ENCODE measurements around the gene ELOB.

The ELOB gene

DNA sequence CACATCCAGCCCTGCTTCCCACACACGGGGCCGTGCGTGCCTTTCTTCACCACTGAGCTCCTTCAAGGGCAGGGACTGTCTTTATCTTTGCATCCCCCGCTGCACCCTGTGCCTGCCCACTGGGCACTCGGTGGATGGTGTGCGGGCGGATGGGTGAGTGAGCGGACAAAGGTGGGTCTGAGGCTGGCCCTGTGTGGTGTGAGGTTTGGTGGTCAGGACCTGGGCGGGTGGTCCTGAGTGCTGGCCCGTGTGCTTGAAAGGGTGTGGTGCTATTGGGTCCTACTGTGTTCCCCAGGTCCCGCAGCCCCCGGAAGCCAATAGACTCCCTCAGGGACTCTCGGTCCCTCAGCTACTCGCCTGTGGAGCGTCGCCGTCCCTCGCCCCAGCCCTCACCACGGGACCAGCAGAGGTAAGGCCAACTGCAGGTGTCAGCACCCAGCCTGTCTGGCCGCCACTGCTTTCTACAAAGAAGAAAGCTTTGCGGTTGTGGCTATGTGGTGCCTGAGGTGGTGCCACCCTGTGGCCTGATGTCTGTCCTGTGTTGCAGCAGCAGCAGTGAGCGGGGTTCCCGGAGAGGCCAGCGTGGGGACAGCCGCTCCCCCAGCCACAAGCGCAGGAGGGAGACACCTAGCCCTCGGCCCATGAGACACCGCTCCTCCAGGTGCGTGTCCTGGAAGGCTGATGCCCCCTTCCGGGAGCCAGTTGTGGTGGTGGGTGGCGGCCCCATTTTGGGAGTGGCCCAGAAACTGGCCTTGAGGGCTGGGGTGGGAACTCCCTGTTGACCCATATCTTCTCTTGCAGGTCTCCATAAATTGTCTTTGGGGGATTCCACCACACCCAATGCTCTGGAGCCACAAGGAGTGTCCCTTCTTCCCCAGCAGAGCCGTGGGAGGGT lies 6.8 kb downstream of the ELOB start:
- DNase-seq (ENCODE audit: insufficient read length) (no peak), FAIRE-seq (no peak)
- TF ChIP-seq POLR2A (IDR thresholded peaks at IDR 0.05; ENCODE audit: low read depth, low read length) (peak; percentile 53; the same call in 1 of the 2 replicates), POLR2AphosphoS5 (IDR thresholded peaks at IDR 0.05; ENCODE audit: low read depth, low read length) (peak; percentile 73; the same call in 1 of the 2 replicates), TAF1 (IDR thresholded peaks at IDR 0.05; ENCODE audit: borderline replicate concordance, low read depth, low read length) (no peak)

DNA sequence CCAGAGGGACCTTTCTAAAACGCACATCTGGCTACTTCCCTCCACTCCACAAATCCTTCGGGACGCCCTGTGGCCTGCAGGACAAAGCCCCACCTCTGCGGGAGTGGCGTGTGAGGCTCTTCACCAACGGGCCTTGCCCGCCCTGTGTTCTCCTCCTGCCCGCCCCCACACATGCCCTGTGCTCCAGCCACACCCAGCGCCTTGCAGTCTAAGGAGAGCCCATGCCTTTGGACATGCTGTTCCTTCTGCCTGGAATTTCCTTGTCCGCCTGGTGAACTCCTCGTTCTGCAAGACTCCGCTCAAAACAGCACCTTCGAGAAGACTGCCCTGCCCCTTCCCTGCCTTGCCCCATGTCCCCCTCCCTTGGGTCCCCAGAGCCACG lies 7.4 kb downstream of the ELOB start:
- FAIRE-seq: no peak
- DNase-seq (ENCODE audit: insufficient read length): no peak
- TF ChIP-seq POLR2A (IDR thresholded peaks at IDR 0.05; ENCODE audit: low read depth, low read length): no peak
- TF ChIP-seq POLR2AphosphoS5 (IDR thresholded peaks at IDR 0.05; ENCODE audit: low read depth, low read length): 0 out of 2 replicates have a peak, but pooled peaks have one; percentile 5

DNA sequence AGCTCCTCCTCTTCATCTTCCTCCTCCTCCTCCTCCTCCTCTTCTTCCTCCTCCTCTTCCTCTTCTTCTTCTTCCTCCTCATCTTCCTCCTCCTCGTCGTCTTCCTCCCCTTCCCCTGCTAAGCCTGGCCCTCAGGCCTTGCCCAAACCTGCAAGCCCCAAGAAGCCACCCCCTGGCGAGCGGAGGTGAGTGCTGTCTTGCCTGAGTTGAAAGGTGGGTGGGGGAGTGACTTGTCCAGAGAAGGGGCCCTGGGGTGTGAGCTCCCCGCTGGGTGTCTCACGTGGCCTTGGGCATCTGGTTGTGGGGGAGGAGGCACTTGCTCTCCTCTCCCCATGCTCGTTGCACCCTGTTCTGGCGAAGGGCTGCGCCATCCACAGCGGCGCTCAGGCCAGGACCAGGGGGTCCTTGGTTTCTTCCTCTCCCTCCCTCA lies 8.0 kb downstream of the ELOB start:
- DNase-seq (ENCODE audit: insufficient read length) (no peak), FAIRE-seq (no peak)

DNA sequence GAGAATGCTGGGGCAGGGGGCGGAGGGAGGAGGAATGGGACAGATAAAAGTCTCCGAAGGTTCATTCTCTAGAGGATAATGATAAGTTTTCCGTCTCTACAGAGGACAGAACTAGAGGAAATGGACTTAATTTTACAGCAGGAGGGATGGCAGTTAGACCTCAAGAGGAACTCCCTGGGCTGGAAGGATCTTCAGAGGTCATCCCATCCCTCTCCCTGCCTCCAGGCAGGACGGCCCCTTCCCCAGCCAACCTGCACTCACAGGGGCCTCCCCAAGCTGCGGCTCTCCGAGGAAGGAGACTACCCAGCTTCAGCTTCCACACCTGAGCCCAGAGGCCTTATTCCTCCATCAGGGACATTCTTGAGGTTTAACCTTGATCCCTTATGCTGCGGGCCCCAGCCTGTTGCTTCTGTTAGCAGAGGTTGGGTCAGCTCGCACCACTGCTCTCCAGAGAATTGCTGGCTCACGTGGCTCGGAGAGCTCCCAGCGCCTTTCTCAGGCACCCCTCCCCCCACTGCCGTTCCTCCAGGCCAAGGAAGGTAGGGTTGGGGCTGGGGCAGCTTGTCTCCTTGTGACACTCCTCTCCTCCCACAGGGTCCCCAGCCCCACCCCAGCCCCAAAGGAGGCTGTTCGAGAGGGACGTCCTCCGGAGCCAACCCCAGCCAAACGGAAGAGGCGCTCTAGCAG lies 8.5 kb downstream of the ELOB start:
- DNase-seq (ENCODE audit: insufficient read length) (no peak), FAIRE-seq (no peak)
- peak; percentile 30; the same call in 1 of the 2 replicates for TF ChIP-seq POLR2A (IDR thresholded peaks at IDR 0.05; ENCODE audit: low read depth, low read length)
- TF ChIP-seq POLR2AphosphoS5 (IDR thresholded peaks at IDR 0.05; ENCODE audit: low read depth, low read length): peak; percentile 35; the same call in 1 of the 2 replicates
- TF ChIP-seq TAF1 (IDR thresholded peaks at IDR 0.05; ENCODE audit: borderline replicate concordance, low read depth, low read length): no peak

More for the DNA sequence above, 8.0 kb downstream of the ELOB start:
- TF ChIP-seq POLR2AphosphoS5 (IDR thresholded peaks at IDR 0.05; ENCODE audit: low read depth, low read length) (no peak), TAF1 (IDR thresholded peaks at IDR 0.05; ENCODE audit: borderline replicate concordance, low read depth, low read length) (no peak), POLR2A (IDR thresholded peaks at IDR 0.05; ENCODE audit: low read depth, low read length) (no peak)

DNA sequence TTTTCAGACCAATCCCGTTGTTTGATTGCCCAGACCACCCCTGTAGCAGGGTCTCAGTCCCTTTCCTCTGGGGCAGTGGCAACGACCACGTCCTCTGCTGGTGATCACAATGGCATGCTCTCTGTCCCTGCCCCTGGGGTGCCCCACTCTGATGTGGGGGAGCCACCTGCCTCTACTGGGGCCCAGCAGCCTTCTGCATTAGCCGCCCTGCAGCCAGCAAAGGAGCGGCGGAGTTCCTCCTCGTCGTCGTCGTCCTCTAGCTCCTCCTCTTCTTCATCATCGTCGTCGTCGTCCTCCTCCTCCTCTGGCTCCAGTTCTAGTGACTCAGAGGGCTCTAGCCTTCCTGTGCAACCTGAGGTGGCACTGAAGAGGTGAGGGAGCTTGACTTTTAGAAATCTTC lies 9.2 kb downstream of the ELOB start:
- no peak for FAIRE-seq
- TF ChIP-seq TAF1 (IDR thresholded peaks at IDR 0.05; ENCODE audit: borderline replicate concordance, low read depth, low read length) (no peak), POLR2AphosphoS5 (IDR thresholded peaks at IDR 0.05; ENCODE audit: low read depth, low read length) (peak; percentile 29; the same call in 1 of the 2 replicates), POLR2A (IDR thresholded peaks at IDR 0.05; ENCODE audit: low read depth, low read length) (0 out of 2 replicates have a peak, but pooled peaks have one; percentile 7)
- DNase-seq (ENCODE audit: insufficient read length): no peak

DNA sequence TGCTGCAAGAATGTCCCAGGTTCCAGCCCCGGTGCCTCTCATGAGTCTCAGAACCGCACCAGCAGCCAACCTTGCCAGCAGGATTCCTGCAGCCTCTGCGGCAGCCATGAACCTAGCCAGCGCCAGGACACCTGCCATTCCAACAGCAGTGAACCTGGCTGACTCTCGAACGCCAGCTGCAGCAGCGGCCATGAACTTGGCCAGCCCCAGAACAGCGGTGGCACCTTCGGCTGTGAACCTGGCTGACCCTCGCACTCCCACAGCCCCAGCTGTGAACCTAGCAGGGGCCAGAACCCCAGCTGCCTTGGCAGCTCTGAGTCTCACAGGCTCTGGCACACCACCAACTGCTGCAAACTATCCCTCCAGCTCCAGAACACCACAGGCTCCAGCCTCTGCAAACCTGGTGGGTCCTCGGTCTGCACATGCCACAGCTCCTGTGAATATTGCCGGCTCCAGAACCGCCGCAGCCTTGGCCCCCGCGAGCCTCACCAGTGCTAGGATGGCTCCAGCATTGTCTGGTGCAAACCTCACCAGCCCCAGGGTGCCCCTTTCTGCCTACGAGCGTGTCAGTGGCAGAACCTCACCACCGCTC lies 9.8 kb downstream of the ELOB start:
- no peak for FAIRE-seq
- no peak for DNase-seq (ENCODE audit: insufficient read length)
- no peak for TF ChIP-seq POLR2AphosphoS5 (IDR thresholded peaks at IDR 0.05; ENCODE audit: low read depth, low read length)
- no peak for TF ChIP-seq TAF1 (IDR thresholded peaks at IDR 0.05; ENCODE audit: borderline replicate concordance, low read depth, low read length)
- TF ChIP-seq POLR2A (IDR thresholded peaks at IDR 0.05; ENCODE audit: low read depth, low read length): no peak

DNA sequence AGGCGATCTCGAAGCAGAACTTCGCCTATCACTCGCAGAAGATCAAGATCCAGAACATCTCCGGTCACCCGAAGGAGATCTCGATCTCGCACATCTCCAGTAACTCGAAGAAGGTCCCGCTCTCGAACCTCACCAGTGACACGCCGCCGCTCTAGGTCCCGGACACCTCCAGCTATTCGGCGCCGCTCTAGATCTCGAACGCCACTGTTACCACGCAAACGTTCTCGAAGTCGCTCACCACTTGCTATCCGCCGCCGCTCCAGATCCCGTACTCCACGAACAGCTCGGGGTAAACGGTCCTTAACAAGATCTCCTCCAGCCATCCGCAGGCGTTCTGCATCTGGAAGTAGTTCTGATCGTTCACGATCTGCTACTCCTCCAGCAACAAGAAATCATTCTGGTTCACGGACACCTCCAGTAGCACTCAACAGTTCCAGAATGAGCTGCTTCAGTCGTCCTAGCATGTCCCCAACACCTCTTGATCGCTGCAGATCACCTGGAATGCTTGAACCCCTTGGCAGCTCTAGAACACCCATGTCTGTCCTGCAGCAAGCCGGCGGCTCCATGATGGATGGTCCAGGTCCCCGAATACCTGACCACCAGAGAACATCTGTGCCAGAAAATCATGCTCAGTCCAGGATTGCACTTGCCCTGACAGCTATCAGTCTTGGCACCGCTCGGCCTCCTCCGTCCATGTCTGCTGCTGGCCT lies 10.5 kb downstream of the ELOB start:
- no peak; the same call in 1 of the 2 replicates for TF ChIP-seq POLR2A (IDR thresholded peaks at IDR 0.05; ENCODE audit: low read depth, low read length)
- no peak for TF ChIP-seq TAF1 (IDR thresholded peaks at IDR 0.05; ENCODE audit: borderline replicate concordance, low read depth, low read length)
- TF ChIP-seq POLR2AphosphoS5 (IDR thresholded peaks at IDR 0.05; ENCODE audit: low read depth, low read length): peak; percentile 45
- DNase-seq (ENCODE audit: insufficient read length) (no peak), FAIRE-seq (no peak)

DNA sequence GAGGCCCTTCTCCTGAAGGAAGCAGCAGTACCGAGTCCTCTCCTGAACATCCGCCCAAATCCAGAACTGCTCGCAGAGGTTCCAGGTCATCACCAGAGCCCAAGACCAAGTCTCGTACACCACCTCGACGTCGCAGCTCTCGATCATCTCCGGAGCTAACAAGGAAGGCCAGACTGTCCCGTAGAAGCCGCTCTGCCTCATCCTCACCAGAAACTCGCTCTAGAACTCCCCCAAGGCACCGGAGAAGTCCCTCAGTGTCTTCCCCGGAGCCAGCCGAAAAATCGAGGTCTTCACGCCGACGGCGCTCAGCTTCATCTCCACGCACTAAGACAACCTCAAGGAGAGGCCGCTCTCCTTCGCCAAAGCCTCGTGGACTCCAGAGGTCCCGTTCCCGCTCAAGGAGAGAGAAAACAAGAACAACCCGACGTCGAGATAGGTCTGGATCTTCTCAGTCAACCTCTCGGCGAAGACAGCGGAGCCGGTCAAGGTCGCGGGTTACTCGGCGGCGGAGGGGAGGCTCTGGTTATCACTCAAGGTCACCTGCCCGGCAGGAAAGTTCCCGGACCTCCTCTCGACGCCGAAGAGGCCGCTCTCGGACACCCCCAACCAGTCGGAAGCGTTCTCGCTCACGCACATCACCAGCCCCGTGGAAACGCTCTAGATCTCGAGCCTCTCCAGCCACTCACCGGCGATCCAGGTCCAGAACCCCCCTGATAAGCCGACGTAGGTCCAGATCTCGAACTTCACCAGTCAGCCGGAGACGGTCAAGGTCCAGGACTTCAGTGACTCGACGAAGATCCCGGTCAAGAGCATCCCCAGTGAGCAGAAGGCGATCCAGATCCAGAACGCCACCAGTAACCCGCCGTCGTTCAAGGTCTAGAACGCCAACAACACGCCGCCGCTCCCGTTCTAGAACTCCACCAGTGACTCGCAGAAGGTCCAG lies 11.3 kb downstream of the ELOB start:
- TF ChIP-seq POLR2A (IDR thresholded peaks at IDR 0.05; ENCODE audit: low read depth, low read length) (peak; percentile 34), TAF1 (IDR thresholded peaks at IDR 0.05; ENCODE audit: borderline replicate concordance, low read depth, low read length) (no peak), POLR2AphosphoS5 (IDR thresholded peaks at IDR 0.05; ENCODE audit: low read depth, low read length) (no peak; the same call in 1 of the 2 replicates)
- no peak for DNase-seq (ENCODE audit: insufficient read length)
- no peak for FAIRE-seq

DNA sequence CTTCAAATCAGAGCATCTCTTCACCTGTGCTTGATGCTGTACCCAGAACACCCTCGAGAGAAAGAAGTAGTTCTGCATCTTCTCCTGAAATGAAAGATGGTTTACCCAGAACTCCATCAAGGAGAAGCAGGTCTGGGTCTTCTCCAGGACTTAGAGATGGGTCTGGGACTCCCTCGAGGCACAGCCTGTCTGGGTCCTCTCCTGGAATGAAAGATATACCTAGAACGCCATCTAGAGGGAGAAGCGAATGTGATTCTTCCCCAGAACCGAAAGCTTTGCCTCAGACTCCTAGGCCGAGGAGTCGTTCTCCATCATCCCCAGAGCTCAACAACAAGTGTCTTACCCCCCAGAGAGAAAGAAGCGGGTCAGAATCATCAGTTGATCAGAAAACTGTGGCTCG lies 12.4 kb downstream of the ELOB start:
- DNase-seq (ENCODE audit: insufficient read length): no peak
- TF ChIP-seq TAF1 (IDR thresholded peaks at IDR 0.05; ENCODE audit: borderline replicate concordance, low read depth, low read length): no peak
- TF ChIP-seq POLR2AphosphoS5 (IDR thresholded peaks at IDR 0.05; ENCODE audit: low read depth, low read length): peak; percentile 29; the same call in 1 of the 2 replicates
- TF ChIP-seq POLR2A (IDR thresholded peaks at IDR 0.05; ENCODE audit: low read depth, low read length): 0 out of 2 replicates have a peak, but pooled peaks have one; percentile 31
- FAIRE-seq: no peak

DNA sequence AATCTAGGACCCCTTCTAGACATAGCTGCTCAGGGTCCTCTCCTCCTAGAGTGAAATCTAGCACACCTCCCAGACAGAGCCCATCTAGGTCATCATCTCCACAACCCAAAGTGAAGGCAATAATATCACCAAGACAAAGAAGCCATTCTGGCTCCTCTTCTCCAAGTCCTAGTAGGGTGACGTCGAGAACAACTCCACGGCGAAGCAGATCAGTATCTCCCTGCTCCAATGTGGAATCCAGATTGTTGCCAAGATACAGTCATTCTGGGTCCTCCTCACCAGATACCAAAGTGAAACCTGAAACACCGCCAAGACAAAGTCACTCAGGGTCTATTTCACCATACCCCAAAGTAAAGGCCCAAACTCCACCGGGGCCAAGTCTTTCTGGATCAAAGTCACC lies 13.9 kb downstream of the ELOB start:
- DNase-seq (ENCODE audit: insufficient read length) (no peak), FAIRE-seq (no peak)
- no peak for TF ChIP-seq TAF1 (IDR thresholded peaks at IDR 0.05; ENCODE audit: borderline replicate concordance, low read depth, low read length)
- TF ChIP-seq POLR2A (IDR thresholded peaks at IDR 0.05; ENCODE audit: low read depth, low read length): no peak
- TF ChIP-seq POLR2AphosphoS5 (IDR thresholded peaks at IDR 0.05; ENCODE audit: low read depth, low read length): no peak
